CD4-positive, alpha-beta T cell (primary cell): ENCODE measurements around the gene TYROBP. TPM values are rescaled to one million over a fixed set of nuclear protein-coding genes. Genes with fewer than 3 reads are reported as not detected.
"Not testable (repeated sequence)": the region's sequence is repeated elsewhere in the genome, so short reads cannot be mapped to it uniquely, and the experiment has no call there.

ENCODE experiments used
- ATAC-seq: fragments of 200-7000 bp; cut with Tn5 transposase; one replicate; pipeline ENCODE4 v1.10.0; 2022; ENCODE audit warnings: mild to moderate bottlenecking; ENCODE audit not compliant: poor library complexity
- CTCF ChIA-PET: fragments of 350-600 bp; sonication (Branson Sonifier 250); formaldehyde crosslinking; loops from one replicate; lab custom pipeline; 2021; ENCODE audit warnings: antibody characterized with exemption, inconsistent platforms; lab: Charles Lee
- POLR2A ChIA-PET: fragments of 350-600 bp; sonication (Branson Sonifier 250); formaldehyde crosslinking; loops from one replicate; lab custom pipeline; 2021; ENCODE audit warnings: antibody characterized with exemption, inconsistent platforms; lab: Charles Lee
- DNase-seq, 14 experiments: peaks; one replicate each; pipeline ENCODE4 v3.0.0-alpha.2; 2013 to 2020; ENCODE audit warnings: mixed read lengths in 2 of 14
- H3K27ac ChIP-seq, 2 donors: one replicate each; pipeline versions ENCODE4 v1.5.1 to v1.7.0; 2013; ENCODE audit warnings: low read length in 2 of 2, low read depth in 1 of 2, mild to moderate bottlenecking in 1 of 2
- H3K27me3 ChIP-seq, 2 experiments: 1 replicate in 1 of 2; 2 replicates in 1 of 2; pipeline versions ENCODE4 v1.6.1 to v1.7.0; 2013; ENCODE audit warnings: low read length in 2 of 2, control low read depth in 1 of 2, mild to moderate bottlenecking in 1 of 2, moderate library complexity in 1 of 2; ENCODE audit not compliant: insufficient read depth in 2 of 2, control insufficient read depth in 1 of 2
- H3K36me3 ChIP-seq: one replicate; pipeline ENCODE4 v1.6.1; 2013; ENCODE audit warnings: low read length, control low read depth; ENCODE audit not compliant: insufficient read depth
- H3K4me1 ChIP-seq: one replicate; pipeline ENCODE4 v1.6.1; 2013; ENCODE audit warnings: low read length, control low read depth; ENCODE audit not compliant: insufficient read depth
- H3K4me3 ChIP-seq: one replicate; pipeline ENCODE4 v1.5.1; 2013; ENCODE audit warnings: mild to moderate bottlenecking, low read length, moderate library complexity
- H3K9me3 ChIP-seq, 2 experiments: 1 replicate in 1 of 2; 2 replicates in 1 of 2; pipeline versions ENCODE4 v1.6.1 to v1.7.0; 2013; ENCODE audit warnings: low read length in 2 of 2, mild to moderate bottlenecking in 2 of 2, control low read depth in 1 of 2, moderate library complexity in 1 of 2; ENCODE audit not compliant: control insufficient read depth in 1 of 2, insufficient read depth in 1 of 2
- H3K27ac Mint-ChIP-seq: one replicate; pipeline ENCODE4 v1.8.0; 2020; ENCODE audit warnings: mixed read lengths
- H3K27me3 Mint-ChIP-seq: one replicate; pipeline ENCODE4 v1.8.0; 2021; ENCODE audit warnings: mixed read lengths
- H3K36me3 Mint-ChIP-seq: one replicate; pipeline ENCODE4 v1.8.0; 2021; ENCODE audit warnings: low read depth, mixed read lengths
- H3K4me1 Mint-ChIP-seq: one replicate; pipeline ENCODE4 v1.8.0; 2021; ENCODE audit warnings: low read depth, mixed read lengths
- H3K4me3 Mint-ChIP-seq: one replicate; pipeline ENCODE4 v1.8.0; 2020; ENCODE audit warnings: mild to moderate bottlenecking, mixed read lengths
- H3K9me3 Mint-ChIP-seq: one replicate; pipeline ENCODE4 v1.8.0; 2020; ENCODE audit warnings: mixed read lengths
- CTCF ChIP-seq: fragments of 200-600 bp; IDR thresholded peaks from one replicate; pipeline ENCODE4 v1.8.0; 2022; ENCODE audit warnings: antibody characterized with exemption, mild to moderate bottlenecking
- intact Hi-C, 2 experiments: fragments of 100-400 bp; cut with DNase I in 1 of 2; cut with micrococcal nuclease in 1 of 2; formaldehyde crosslinking; loops; one replicate each; pipeline versions ENCODE4 v1.15.1 to v1.9.0; 2023 to 2025; cut with DNase I, micrococcal nuclease
- polyA plus RNA-seq, 2 donors: library from polyadenylated mRNA; unstranded; fragments of 120-200 nt; gene quantifications; one replicate each; pipeline ENCODE4 v1.2.1, GENCODE V29; 2013
- total RNA-seq, 174 experiments: library from RNA in 2 of 174; stranded (reverse) in 2 of 174; gene quantifications; one replicate each; pipeline ENCODE4 v1.2.3 and lab custom pipeline; 2021 to 2026

The TYROBP gene
- total RNA-seq: 1 to 10 TPM; 6.0 to 7.6 TPM
- 167 TPM for polyA plus RNA-seq (2013, experiment 1 of 2)
- polyA plus RNA-seq (2013, experiment 2 of 2): 107 TPM
- 0 to 11.6 (median 0.40) reads per million in 172 experiments for total RNA-seq (lab: John Stamatoyannopoulos, UW)

DNA sequence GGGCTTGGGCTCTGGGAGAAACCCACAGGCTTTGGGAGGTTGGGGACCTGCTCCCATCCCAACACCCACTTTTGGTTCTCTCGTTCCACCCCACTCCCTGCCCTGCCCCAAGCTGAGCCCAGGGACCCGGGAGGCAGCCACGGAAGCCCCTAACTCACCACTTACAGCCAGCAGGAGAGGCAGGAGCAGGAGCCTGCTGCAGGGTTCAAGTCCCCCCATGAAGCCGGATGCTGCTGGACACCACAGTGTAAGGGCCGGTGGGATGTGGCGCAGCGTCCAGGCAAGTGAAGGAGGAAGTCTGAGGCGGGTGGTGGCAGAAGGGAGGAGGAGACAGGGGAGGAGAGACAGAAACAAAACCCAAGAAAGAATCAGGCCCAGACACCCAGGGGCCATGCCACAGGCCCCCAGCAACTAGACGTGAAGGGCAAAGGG is at the start of gene TYROBP:
Gene TYROBP, minus strand, starts transcription at position 286 of the 432 bp plus-strand sequence. Its CDS starts 67 bp downstream, at position 219.
- Mint-ChIP-seq H3K36me3 (peaks cover 6% of the 10 kb centered on the region), H3K4me1 (peaks cover 30% of the 10 kb centered on the region), H3K27me3 (no peaks in the 10 kb centered on the region), H3K27ac (peak within 1 kb of the TSS; percentile 42), H3K9me3 (no peaks in the 10 kb centered on the region), H3K4me3 (no peak within 1 kb of the TSS)
- no peak for TF ChIP-seq CTCF
- H3K4me3 ChIP-seq: peak within 1 kb of the TSS; percentile 40
- peaks cover 55% of the 10 kb centered on the region for H3K4me1 ChIP-seq
- no peaks in the 10 kb centered on the region for H3K27me3 ChIP-seq
- H3K36me3 ChIP-seq: no peaks in the 10 kb centered on the region
- no peak within 1 kb of the TSS for H3K27ac ChIP-seq
- DNase-seq (no peak), ATAC-seq (no peak)
- POLR2A ChIA-PET: interaction anchor here (1.4 kb wide), 1 partner anchor 23 kb away, joined by 3 read pairs; no protein-coding TSS in a partner anchor
- no peaks in the 10 kb centered on the region for H3K9me3 ChIP-seq
- CTCF ChIA-PET: no interaction called here
- intact Hi-C loops: no loop called here

DNA sequence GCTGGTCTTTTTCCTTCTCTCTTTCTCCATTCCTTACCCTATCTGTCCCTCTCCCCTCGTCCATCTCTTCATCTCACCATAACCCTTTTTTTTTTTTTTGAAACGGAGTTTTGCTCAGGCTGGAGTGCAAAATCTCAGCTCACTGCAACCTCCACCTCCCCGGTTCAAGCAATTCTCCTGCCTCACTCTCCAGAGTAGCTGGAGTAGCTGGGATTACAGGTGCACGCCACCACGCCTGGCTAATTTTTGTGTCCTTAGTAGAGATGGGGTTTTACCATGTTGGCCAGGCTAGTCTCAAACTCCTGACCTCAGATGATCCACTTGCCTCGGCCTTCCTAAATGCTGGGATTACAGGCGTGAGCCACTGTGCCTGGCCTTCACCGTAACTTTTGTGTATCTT is 49.3 kb upstream of the TYROBP start:
- H3K27me3 Mint-ChIP-seq, H3K36me3 Mint-ChIP-seq, H3K9me3 ChIP-seq, H3K4me3 Mint-ChIP-seq, DNase-seq, H3K4me3 ChIP-seq, POLR2A ChIA-PET, H3K36me3 ChIP-seq, H3K27me3 ChIP-seq, ATAC-seq, H3K27ac ChIP-seq, CTCF ChIA-PET, H3K9me3 Mint-ChIP-seq: not testable (repeated sequence)
- intact Hi-C loops: loop anchor here (5.0 kb wide), 3 partner anchors 55 to 215 kb away; partner anchors contain the start of genes ALKBH6 (in 1 of the 2), THAP8 (in 1 of the 2) and WDR62 (in 1 of the 2)
- H3K4me1 ChIP-seq: peaks cover 63% of the 10 kb centered on the region
- Mint-ChIP-seq H3K27ac (peak overlapping the region; percentile 78), H3K4me1 (peaks cover 66% of the 10 kb centered on the region)

DNA sequence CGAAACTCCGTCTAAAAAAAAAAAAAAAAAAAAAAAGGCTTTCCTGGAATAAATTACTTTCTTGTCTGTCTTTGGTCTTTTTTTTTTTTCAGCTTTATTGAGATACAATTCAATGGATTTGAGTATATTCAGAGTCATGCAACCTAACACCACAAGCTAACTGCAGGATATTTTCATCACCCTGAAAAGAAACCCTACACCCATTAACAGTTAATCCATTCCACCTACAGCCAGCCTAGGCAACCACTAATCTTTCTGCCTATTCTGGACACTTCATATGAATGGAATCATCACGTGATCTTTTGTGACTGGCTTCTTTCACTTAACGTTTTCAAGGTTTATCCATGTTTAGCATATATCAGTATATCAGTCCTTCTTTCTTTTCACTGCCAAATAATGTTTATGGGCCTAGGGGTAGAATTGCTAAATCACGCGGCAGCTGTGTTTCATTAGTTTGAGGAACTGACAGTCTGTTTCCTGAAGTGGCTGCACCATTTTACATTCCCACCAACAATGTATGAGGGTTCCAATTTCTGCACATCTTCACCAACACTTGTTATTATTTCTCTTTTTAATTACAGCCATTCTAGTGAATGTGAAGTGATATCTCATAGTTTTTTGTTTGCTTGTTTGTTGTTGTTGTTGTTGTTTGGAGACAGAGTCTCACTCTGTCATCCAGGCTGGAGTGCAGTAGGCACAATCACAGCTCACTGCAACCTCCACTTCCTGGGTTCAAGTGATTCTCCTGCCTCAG is 48.0 kb upstream of the TYROBP start:
- intact Hi-C loops: loop anchor here (5.0 kb wide), 3 partner anchors 56 to 216 kb away; partner anchors contain the start of genes ALKBH6 (in 1 of the 2), THAP8 (in 1 of the 2) and WDR62 (in 1 of the 2)
- no peaks in the 10 kb centered on the region for H3K27me3 ChIP-seq
- no peak for TF ChIP-seq CTCF
- ATAC-seq: no peak
- CTCF ChIA-PET: interaction anchor here (0.6 kb wide), 1 partner anchor 330 kb away, joined by 3 read pairs; no protein-coding TSS in a partner anchor
- H3K4me3 Mint-ChIP-seq: peak overlapping the region; percentile 42
- peaks cover 77% of the 10 kb centered on the region for H3K4me1 Mint-ChIP-seq
- no peaks in the 10 kb centered on the region for H3K36me3 Mint-ChIP-seq
- H3K27me3 Mint-ChIP-seq: no peaks in the 10 kb centered on the region
- peaks cover 68% of the 10 kb centered on the region for H3K4me1 ChIP-seq
- no peaks in the 10 kb centered on the region for H3K9me3 ChIP-seq
- no peak overlapping the region for H3K27ac ChIP-seq
- peak overlapping the region; percentile 78 for H3K27ac Mint-ChIP-seq
- DNase-seq: no peak
- POLR2A ChIA-PET: no interaction called here
- no peaks in the 10 kb centered on the region for H3K9me3 Mint-ChIP-seq
- no peaks in the 10 kb centered on the region for H3K36me3 ChIP-seq
- H3K4me3 ChIP-seq: no peak overlapping the region
